Stimulated activated CD4-positive, alpha-beta T cell treated with anti-CD3 and anti-CD28 coated beads, Interleukin-1b, Interleukin-23, amount 100 ng/mL, for 1 hour (primary cell): ENCODE data around the gene INPP5J.
"Not testable (repeated sequence)": the region's sequence is repeated elsewhere in the genome, so short reads cannot be mapped to it uniquely, and the experiment has no call there.

Source experiments
- DNase-seq, 2 donors: peaks; one replicate each; pipeline ENCODE4 v3.0.0-alpha.2; 2020; ENCODE audit warnings: low read depth in 2 of 2

Gene INPP5J

GRCh38 chr22:31099841-31100761, 22.7 kb upstream of the INPP5J start:
- no peak for DNase-seq

GRCh38 chr22:31100762-31101525, 21.8 kb upstream of the INPP5J start:
- no peak for DNase-seq

GRCh38 chr22:31102441-31103081, 20.2 kb upstream of the INPP5J start:
- no peak for DNase-seq

- DNase-seq, result no peak
Observed at GRCh38 chr22:31103111-31103510, 19.7 kb upstream of the INPP5J start.

GRCh38 chr22:31103899-31104694, 18.7 kb upstream of the INPP5J start:
- DNase-seq, result no peak

GRCh38 chr22:31104869-31105268, 17.9 kb upstream of the INPP5J start:
- no peak for DNase-seq

GRCh38 chr22:31105282-31105929, 17.4 kb upstream of the INPP5J start:
- no peak for DNase-seq

- no peak for DNase-seq
Observed at GRCh38 chr22:31106001-31106571, 16.7 kb upstream of the INPP5J start.

GRCh38 chr22:31106731-31107177, 16.0 kb upstream of the INPP5J start:
- no peak for DNase-seq

GRCh38 chr22:31107178-31107893, 15.4 kb upstream of the INPP5J start, which contains the start of gene SELENOM:
Gene SELENOM (minus strand): TSS chr22:31107568. CDS start chr22:31107505, 63 bp downstream.
- DNase-seq, result peak; percentile 66 to 75

- no peak for DNase-seq
Observed at GRCh38 chr22:31107894-31108218, 14.9 kb upstream of the INPP5J start.

- not testable (repeated sequence) for DNase-seq
Observed at GRCh38 chr22:31112547-31113091, 10.1 kb upstream of the INPP5J start.

GRCh38 chr22:31118046-31118820, 4.5 kb upstream of the INPP5J start:
- no peak for DNase-seq

GRCh38 chr22:31119026-31119717, 3.6 kb upstream of the INPP5J start:
- DNase-seq, result no peak

- DNase-seq, result no peak
Observed at GRCh38 chr22:31120230-31120629, 2.5 kb upstream of the INPP5J start.

- DNase-seq, result no peak
Observed at GRCh38 chr22:31120642-31121041, 2.1 kb upstream of the INPP5J start.

GRCh38 chr22:31121403-31121802, 1.4 kb upstream of the INPP5J start:
- DNase-seq, result no peak

- DNase-seq, result no peak
Observed at GRCh38 chr22:31122196-31122531, 602 bp upstream of the INPP5J start.

GRCh38 chr22:31123292-31123602, 481 bp downstream of the INPP5J start:
- DNase-seq, result no peak
